T-helper 2 cell (primary cell): ENCODE results near the gene ALPK3.

ENCODE experiments used
- DNase-seq, 5 experiments: peaks; one replicate each; pipeline versions ENCODE4 v3.0.0 to v3.0.0-alpha.2; 2012 to 2022

The ALPK3 gene

DNA sequence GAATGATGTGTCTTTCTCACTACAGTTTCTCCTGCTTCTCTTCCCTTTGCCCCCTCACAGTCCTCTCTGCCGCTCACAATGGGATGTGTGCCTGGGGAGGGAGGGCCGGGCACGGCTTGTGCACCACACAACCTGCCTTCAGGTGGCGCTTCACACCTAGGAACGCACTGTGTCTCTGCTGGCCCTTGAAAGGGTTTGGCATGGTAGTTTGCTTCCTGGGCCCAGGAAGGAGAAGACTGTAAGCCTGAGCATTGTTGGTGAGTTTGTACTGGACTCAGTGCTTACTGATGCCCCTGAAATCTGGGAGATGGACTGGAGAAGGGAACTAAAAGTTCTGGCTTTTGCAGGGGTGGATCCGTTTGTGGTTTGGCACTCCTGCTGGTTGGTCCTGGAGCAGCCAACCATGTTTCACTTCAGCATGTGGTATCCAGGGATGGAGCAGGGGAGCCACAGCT is 9.2 kb downstream of the ALPK3 start:
- DNase-seq: peak in 1 of 5 experiments; percentile 26

DNA sequence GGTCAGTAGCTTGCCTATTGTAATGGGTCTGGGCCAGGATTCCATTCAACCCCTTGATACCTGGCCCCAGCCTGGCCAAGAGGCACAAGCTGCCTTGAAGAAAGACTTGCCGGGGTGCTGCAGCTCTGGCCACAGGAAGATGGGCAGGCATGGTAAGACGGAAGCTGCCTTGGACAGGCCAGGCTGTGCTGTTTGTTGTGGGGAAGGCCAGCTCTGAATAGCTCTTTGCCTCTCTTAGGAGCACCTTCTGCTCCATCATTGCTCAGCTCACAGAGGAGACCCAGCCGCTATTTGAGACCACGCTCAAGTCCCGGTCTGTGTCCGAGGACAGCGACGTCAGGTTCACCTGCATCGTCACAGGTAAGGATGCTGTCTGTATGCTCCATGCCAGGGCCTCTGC is 10.1 kb downstream of the ALPK3 start:
- DNase-seq: no peak

DNA sequence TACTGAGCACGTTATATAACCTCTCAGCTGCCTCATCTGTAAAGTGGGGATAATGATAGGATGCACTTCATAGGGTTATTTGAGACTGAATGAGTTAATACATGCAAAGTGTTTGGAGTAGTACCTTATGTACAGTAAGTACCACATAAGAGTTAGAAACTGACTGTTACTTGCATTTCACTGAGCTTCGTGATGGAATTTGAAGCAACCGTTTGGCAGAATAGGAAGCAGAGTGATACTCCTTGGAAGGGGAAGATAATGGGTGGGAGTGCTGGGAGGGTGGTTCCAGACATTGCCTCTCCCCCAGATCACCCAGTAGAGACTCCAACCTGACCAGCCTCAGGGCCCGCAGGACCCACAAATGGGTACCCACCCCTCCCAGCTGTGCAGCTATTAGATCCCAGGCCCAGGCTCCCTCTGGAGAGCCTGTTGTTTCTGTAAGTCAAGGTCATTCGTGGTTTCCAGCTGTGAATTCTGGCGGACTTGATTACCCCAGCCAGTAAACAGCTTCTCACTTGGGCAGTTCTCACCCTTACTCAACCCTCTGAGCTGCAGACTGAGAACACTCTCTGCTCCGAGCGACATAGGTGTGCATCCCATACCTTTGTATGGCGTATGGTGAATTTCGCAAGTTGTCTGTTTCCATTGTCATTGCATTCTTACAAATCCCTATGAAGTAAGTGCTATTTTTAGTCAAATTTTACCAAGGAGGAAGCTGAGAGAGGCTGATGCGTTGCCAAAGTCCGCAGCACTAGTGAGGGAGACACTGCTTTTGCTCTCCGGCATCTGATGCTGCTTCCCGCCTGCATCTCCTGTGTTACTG is 11.1 kb downstream of the ALPK3 start:
- no peak for DNase-seq

GRCh38 chr15:84829428-84829827 is 12.3 kb downstream of the ALPK3 start:
- DNase-seq: no peak

DNA sequence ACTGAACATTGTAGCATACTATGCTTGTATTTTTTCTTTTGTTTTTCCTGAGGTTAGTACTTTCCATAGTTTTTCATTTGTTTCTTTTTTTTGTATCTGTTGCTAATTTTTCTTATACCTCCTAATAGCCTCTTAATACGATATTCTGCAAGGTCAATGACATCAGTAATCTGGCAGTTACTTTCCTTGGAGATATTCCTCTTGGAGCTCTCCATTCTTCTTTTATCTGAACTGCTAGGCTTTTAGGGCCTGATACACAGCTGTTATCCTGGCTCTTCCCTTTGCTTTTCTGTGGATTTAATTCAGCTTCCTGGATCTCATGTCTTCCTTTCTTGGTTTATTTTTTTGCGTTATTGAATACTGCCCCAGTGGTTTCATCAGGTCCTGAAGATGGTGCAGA is 12.9 kb downstream of the ALPK3 start:
- DNase-seq: no peak

DNA sequence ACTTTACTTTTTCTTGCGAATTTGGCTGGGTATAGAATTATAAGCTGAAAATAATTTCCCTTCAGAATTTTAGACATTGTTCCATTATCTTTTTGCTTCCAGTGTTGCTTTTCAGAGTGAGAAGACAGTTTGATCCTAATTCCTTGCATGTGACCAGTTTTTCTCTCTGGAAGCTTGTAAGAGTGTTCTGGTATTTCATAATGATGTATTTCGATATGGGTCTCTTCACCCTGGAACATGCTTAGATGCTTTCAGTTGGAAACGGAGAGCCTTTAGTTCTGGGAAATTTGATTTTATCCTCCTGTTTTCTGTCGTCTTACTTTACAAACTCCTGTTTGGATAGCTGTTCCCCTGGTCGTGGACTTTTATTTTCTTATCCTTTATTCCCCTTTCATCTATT is 13.9 kb downstream of the ALPK3 start:
- DNase-seq: no peak

DNA sequence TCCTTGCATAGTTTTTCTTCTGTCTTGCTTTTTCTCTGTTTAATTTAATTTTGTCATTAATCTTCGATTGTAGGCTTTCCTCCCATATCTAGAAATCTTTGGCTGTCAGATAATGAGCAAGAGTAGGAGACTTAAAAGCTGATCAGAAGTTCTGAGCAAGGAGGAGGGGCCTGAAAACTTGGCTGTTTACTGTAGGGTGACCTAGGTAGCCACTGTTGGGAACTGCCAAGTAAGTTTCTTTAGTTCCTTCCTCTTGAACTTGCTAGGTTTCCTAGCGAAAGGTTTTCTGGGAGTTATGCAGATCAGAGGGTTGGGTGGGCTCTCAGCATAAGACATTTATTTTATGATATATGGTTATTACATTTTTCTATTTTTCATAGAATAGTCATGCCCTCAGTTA is 14.5 kb downstream of the ALPK3 start:
- no peak for DNase-seq

GRCh38 chr15:84832448-84833040 is 15.4 kb downstream of the ALPK3 start:
- DNase-seq: no peak

DNA sequence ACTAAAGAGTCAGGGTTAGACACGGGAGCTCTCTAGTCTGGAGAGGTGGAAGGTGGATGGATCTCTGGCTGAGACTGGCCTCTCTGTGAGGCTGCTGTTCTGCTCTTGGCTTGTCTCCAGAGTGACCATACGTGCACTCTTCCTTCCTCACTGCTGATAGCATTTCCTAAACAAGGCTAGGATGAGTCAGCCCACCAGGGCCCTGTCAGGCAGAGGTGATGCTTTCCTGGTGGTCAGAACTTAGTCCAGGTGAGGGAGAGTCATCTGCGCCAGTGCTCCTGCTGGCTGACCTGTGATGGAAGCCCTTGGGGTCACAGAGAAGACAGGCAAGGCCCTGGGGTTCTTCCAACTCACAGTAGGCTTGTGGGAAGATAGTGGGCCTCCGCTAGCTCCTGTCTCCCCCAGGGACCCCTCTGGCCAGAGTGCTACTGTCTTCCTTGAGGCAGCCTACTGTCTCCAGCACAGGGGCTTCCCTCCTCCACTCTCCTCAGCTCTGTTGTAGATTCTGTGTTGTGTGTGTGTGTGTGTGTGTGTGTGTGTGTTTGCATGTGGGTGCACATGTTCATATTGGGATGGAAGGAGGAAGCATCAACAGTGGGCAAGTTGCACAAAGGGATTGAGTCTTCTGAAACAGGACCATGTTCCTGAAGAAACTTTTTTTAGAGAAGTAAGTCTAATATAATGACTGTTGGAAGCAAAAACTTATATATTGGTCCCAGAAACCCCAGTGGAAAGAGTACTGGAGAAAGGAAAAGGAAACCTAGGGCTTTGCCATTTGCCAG is 16.5 kb downstream of the ALPK3 start:
- no peak for DNase-seq

DNA sequence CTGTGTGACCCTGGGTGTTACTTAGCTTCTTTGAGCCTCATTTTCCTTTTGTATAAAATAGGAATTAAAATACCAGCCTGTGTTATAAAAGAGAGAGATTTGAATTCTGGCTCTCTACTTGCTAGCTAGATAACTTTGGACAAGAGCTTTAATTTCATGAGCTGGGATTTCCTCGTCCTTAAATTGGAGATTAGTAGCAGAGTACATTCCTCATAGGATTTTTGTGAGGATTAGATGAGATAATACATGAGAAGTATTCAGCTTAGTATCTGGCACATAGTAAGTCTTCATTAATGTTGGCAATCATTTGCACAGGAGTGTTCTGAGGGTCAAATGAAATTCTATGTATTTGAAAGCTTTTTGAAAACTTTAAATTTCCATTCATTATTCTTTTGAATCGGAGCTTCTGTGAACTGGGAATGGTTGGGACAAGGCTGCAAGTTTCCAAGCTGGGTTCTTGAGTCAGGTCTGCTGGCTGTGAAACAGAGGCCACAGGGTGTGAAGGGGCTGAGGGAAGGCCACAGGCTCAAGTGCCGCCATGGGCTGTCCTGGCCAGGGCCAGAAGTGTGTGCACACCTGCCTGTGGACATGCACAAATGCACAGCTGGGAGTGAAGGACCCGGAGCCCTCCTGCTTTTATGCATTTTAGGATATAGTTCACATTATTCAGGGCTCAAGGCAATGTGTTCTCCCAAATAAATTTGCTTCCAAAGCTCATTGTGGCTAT is 17.2 kb downstream of the ALPK3 start:
- DNase-seq: no peak

- DNase-seq: no peak
These were observed 17.8 kb downstream of the ALPK3 start for GRCh38 chr15:84834969-84835368.

GRCh38 chr15:84835661-84836337 is 18.6 kb downstream of the ALPK3 start:
- DNase-seq: no peak

GRCh38 chr15:84836844-84837243 is 19.7 kb downstream of the ALPK3 start:
- DNase-seq: no peak

DNA sequence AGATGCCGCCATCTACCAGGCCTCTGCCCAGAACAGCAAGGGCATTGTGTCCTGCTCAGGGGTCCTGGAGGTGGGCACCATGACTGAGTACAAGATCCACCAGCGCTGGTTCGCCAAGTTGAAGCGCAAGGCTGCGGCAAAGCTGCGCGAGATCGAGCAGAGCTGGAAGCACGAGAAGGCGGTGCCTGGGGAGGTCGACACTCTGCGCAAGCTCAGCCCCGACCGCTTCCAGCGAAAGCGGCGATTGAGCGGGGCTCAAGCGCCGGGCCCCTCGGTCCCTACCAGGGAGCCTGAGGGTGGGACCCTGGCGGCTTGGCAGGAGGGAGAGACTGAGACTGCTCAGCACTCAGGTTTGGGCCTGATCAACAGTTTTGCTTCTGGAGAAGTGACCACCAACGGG is 22.6 kb downstream of the ALPK3 start:
- DNase-seq: no peak

- DNase-seq: no peak
These were observed 23.1 kb downstream of the ALPK3 start for GRCh38 chr15:84840255-84840654.

DNA sequence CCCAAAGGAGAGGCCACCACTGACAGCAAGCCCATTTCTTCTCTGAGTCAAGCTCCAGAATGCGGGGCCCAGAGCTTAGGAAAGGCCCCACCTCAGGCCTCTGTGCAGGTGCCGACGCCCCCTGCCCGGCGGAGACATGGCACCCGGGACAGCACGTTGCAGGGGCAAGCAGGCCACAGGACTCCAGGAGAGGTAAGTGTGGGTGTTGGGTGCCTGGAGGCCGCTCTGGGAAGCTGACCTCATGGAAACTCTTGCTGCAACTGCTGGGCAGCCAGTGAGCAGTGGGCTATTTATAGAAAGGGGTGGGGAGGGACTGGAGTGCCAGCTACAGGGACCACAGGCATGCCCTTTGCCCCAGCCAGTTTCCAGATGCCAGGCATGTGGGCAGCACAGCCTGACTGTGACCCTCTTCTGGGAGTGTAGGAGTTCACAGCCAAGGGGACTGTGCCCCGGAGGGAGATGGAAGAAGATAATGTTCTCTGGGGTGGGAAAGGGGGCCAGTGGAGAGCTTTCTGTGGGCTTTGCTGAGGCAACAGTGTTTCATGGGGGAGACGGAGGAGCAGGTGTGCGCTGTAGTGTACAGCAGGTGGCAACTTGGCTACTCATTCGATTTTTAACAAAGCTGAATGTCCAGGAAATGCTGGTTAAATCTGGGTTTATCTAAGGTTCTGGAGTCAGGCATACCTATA is 23.7 kb downstream of the ALPK3 start:
- DNase-seq: no peak

DNA sequence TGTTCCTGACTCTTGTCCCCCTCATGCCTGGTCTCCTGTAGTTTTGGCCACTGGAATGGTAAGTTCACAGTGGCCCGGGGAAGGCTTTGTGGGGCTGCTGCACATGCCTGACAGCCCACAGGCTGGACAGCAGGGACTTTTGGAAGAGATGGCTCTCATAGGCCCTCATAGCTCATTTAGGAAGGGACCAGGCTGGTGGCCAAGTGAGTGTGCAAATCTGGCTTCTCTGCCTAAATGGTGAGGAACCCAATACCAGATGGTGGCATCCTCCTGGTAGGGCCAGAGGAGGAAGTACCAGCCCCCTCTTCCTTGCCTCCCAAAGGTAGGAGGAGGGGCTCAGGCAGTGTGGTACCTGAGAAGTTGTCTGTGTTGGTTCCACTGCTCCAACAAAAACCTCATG is 25.6 kb downstream of the ALPK3 start:
- no peak for DNase-seq

GRCh38 chr15:84844964-84845363 is 27.8 kb downstream of the ALPK3 start:
- DNase-seq: no peak

GRCh38 chr15:84845631-84846030 is 28.5 kb downstream of the ALPK3 start:
- DNase-seq: peak in 2 of 5 experiments; percentile 12 to 46

- no peak for DNase-seq
These were observed 29.1 kb downstream of the ALPK3 start for GRCh38 chr15:84846269-84846668.

DNA sequence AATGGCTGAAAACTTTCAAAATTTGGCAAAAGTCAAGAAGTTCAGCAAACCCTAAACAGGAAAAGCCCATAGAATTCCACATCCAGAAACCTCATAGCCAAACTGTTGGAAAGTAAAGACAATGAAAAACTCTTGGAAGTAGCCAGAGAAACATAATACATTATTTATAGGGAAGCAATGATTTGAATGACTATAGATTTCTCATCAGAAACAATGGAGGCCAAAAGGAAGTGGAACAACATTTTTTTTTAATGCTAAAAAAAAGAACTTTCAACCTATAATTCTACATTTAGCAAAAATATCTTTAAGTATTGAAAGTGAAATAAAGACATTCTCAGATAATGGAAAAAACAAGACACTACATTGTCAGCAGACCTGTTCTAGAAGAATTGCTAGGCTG is 30.2 kb downstream of the ALPK3 start:
- no peak for DNase-seq

DNA sequence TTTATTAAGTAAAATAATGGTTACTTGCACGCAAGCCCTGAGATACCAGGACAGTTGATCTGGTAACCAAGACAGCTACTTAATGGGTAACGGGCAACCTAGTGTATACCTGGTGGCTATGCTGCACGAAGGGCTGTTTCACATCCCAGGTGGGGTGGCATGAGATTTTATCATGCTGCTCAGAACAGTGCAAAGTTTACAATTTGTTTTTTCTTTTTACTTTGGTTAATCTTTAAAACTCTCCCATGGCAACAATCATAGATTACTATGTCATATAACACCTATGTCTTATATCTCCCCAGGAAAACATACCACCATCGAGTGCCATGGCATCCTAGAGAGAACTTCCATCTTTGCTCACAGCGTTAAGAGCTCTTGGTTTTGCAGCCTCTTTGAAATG is 35.1 kb downstream of the ALPK3 start:
- DNase-seq: no peak
